DND-41 (cell line): Measurements from ENCODE around the gene ABLIM2.

ENCODE experiments used
- EZH2 ChIP-seq: IDR thresholded peaks from 3 replicates; pipeline ENCODE4 v1.6.1; 2012; ENCODE audit warnings: borderline replicate concordance, low read depth, mild to moderate bottlenecking, moderate library complexity, low read length, inconsistent platforms; ENCODE audit not compliant: severe bottlenecking
- TF ChIP-seq, protein P1 (sequence below): IDR thresholded peaks from 2 replicates; pipeline ENCODE4 v1.5.1; 2012; ENCODE audit warnings: borderline replicate concordance, low read length, moderate library complexity, mild to moderate bottlenecking; ENCODE audit not compliant: poor library complexity, severe bottlenecking; ENCODE audit errors: extremely low read depth

DNA sequence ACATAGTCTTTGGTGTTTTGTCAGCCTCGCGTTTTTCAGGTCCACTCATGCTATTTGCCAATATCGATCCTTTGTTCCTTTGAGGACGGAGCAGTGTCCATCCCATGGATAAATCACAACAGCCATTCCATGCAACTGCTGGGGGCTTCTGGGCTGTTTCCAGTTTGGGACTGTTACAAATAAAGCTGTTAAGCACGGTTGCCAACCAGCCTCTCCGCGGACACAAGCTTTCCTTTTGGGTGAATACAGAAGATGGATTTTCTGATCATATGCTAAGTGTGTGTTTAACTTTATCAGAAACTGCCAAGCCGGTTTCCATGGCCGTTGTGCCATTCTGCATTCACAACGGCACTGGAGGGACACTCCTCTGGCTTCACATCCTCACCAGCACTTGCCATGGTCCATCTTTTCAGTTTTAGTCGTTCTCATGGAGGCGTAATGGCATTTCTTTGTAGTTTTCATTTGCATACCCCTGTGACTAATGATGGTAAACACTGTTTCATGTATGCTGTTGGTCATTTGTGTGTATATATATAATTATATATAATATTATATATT lies 67.8 kb downstream of the ABLIM2 start:
- TF ChIP-seq, protein P1, sequence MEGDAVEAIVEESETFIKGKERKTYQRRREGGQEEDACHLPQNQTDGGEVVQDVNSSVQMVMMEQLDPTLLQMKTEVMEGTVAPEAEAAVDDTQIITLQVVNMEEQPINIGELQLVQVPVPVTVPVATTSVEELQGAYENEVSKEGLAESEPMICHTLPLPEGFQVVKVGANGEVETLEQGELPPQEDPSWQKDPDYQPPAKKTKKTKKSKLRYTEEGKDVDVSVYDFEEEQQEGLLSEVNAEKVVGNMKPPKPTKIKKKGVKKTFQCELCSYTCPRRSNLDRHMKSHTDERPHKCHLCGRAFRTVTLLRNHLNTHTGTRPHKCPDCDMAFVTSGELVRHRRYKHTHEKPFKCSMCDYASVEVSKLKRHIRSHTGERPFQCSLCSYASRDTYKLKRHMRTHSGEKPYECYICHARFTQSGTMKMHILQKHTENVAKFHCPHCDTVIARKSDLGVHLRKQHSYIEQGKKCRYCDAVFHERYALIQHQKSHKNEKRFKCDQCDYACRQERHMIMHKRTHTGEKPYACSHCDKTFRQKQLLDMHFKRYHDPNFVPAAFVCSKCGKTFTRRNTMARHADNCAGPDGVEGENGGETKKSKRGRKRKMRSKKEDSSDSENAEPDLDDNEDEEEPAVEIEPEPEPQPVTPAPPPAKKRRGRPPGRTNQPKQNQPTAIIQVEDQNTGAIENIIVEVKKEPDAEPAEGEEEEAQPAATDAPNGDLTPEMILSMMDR, result no peak
- no peak for TF ChIP-seq EZH2
